HEK293 (cell line): ENCODE results near the gene CIAO1.
A peak's percentile ranks its signal among the peaks of the same experiment; 100 is the strongest.

Experiments
- BCL11A ChIP-seq: fragments of 450-650 bp; formaldehyde crosslinking; IDR thresholded peaks from 2 replicates; pipeline ENCODE4 v1.5.1; 2016; ENCODE audit warnings: low read depth, missing biosample characterization, missing genetic modification characterization
- EGR2 ChIP-seq: fragments of 450-650 bp; formaldehyde crosslinking; IDR thresholded peaks from 2 replicates; pipeline ENCODE4 v1.5.1; 2016; ENCODE audit warnings: low read depth, missing biosample characterization, missing genetic modification characterization
- GFI1B ChIP-seq: fragments of 450-650 bp; formaldehyde crosslinking; IDR thresholded peaks from 2 replicates; pipeline ENCODE4 v1.5.1; 2016; ENCODE audit warnings: missing biosample characterization, missing genetic modification characterization
- GLIS1 ChIP-seq: fragments of 450-650 bp; formaldehyde crosslinking; IDR thresholded peaks from 2 replicates; pipeline ENCODE4 v1.5.1; 2016; ENCODE audit warnings: missing biosample characterization, missing genetic modification characterization
- KLF17 ChIP-seq: fragments of 450-650 bp; formaldehyde crosslinking; IDR thresholded peaks from 2 replicates; pipeline ENCODE4 v1.5.1; 2016; ENCODE audit warnings: missing biosample characterization, missing genetic modification characterization
- KLF8 ChIP-seq: fragments of 450-650 bp; formaldehyde crosslinking; IDR thresholded peaks from 2 replicates; pipeline ENCODE4 v1.5.1; 2016; ENCODE audit warnings: missing biosample characterization, missing genetic modification characterization
- MZF1 ChIP-seq: fragments of 450-650 bp; formaldehyde crosslinking; IDR thresholded peaks from 2 replicates; pipeline ENCODE4 v1.5.1; 2017; ENCODE audit warnings: missing biosample characterization, missing genetic modification characterization, borderline replicate concordance
- SCRT1 ChIP-seq: fragments of 450-650 bp; formaldehyde crosslinking; IDR thresholded peaks from 2 replicates; pipeline ENCODE4 v1.5.1; 2016; ENCODE audit warnings: missing biosample characterization, missing genetic modification characterization, borderline replicate concordance
- SCRT2 ChIP-seq: fragments of 450-650 bp; formaldehyde crosslinking; IDR thresholded peaks from 2 replicates; pipeline ENCODE4 v1.5.1; 2016; ENCODE audit warnings: missing biosample characterization, missing genetic modification characterization
- SP2 ChIP-seq: fragments of 450-650 bp; formaldehyde crosslinking; IDR thresholded peaks from 2 replicates; pipeline ENCODE4 v1.5.1; 2016; ENCODE audit warnings: missing biosample characterization, missing genetic modification characterization
- SP3 ChIP-seq: fragments of 450-650 bp; formaldehyde crosslinking; IDR thresholded peaks from 2 replicates; pipeline ENCODE4 v1.5.1; 2016; ENCODE audit warnings: missing biosample characterization, missing genetic modification characterization
- SP7 ChIP-seq: fragments of 450-650 bp; formaldehyde crosslinking; IDR thresholded peaks from 2 replicates; pipeline ENCODE4 v1.5.1; 2016; ENCODE audit warnings: missing biosample characterization, missing genetic modification characterization
- TSHZ1 ChIP-seq: fragments of 450-650 bp; formaldehyde crosslinking; IDR thresholded peaks from 2 replicates; pipeline ENCODE4 v1.5.1; 2016; ENCODE audit warnings: missing biosample characterization, missing genetic modification characterization, borderline replicate concordance
- YY1 ChIP-seq: fragments of 450-650 bp; formaldehyde crosslinking; IDR thresholded peaks from 2 replicates; pipeline ENCODE4 v1.5.1; 2018; ENCODE audit warnings: missing biosample characterization, missing genetic modification characterization
- ZFHX2 ChIP-seq: fragments of 450-650 bp; formaldehyde crosslinking; conservative IDR thresholded peaks from 2 replicates; pipeline ENCODE4 v1.5.1; 2016; ENCODE audit warnings: missing biosample characterization, missing genetic modification characterization
- ZFP69B ChIP-seq: fragments of 450-650 bp; formaldehyde crosslinking; IDR thresholded peaks from 2 replicates; pipeline ENCODE4 v1.5.1; 2016; ENCODE audit warnings: missing biosample characterization, missing genetic modification characterization
- ZNF10 ChIP-seq: fragments of 450-650 bp; formaldehyde crosslinking; IDR thresholded peaks from 2 replicates; pipeline ENCODE4 v1.5.1; 2017; ENCODE audit warnings: missing biosample characterization, missing genetic modification characterization
- ZNF24 ChIP-seq: fragments of 450-650 bp; formaldehyde crosslinking; IDR thresholded peaks from 2 replicates; pipeline ENCODE4 v1.5.1; 2016; ENCODE audit warnings: missing biosample characterization, missing genetic modification characterization
- ZNF280D ChIP-seq: fragments of 450-650 bp; formaldehyde crosslinking; IDR thresholded peaks from 2 replicates; pipeline ENCODE4 v1.5.1; 2016; ENCODE audit warnings: missing biosample characterization, missing genetic modification characterization
- ZNF324 ChIP-seq: fragments of 450-650 bp; formaldehyde crosslinking; IDR thresholded peaks from 2 replicates; pipeline ENCODE4 v1.5.1; 2016; ENCODE audit warnings: missing biosample characterization, missing genetic modification characterization
- ZNF335 ChIP-seq: fragments of 450-650 bp; formaldehyde crosslinking; conservative IDR thresholded peaks from 2 replicates; pipeline ENCODE4 v1.5.1; 2016; ENCODE audit warnings: missing biosample characterization, missing genetic modification characterization
- ZNF366 ChIP-seq: fragments of 450-650 bp; formaldehyde crosslinking; conservative IDR thresholded peaks from 2 replicates; pipeline ENCODE4 v1.5.1; 2016; ENCODE audit warnings: missing biosample characterization, missing genetic modification characterization
- ZNF37A ChIP-seq: fragments of 450-650 bp; IDR thresholded peaks from 2 replicates; pipeline ENCODE4 v1.5.1; 2018; ENCODE audit warnings: missing biosample characterization, missing genetic modification characterization
- ZNF391 ChIP-seq: fragments of 450-650 bp; formaldehyde crosslinking; IDR thresholded peaks from 2 replicates; pipeline ENCODE4 v1.5.1; 2016; ENCODE audit warnings: low read depth, missing biosample characterization, missing genetic modification characterization, borderline replicate concordance
- ZNF404 ChIP-seq: fragments of 450-650 bp; formaldehyde crosslinking; IDR thresholded peaks from 2 replicates; pipeline ENCODE4 v1.5.1; 2017; ENCODE audit warnings: missing biosample characterization, missing genetic modification characterization
- ZNF521 ChIP-seq: fragments of 450-650 bp; formaldehyde crosslinking; IDR thresholded peaks from 2 replicates; pipeline ENCODE4 v1.5.1; 2017; ENCODE audit warnings: missing biosample characterization, mild to moderate bottlenecking, missing genetic modification characterization
- ZNF544 ChIP-seq: fragments of 450-650 bp; formaldehyde crosslinking; IDR thresholded peaks from 2 replicates; pipeline ENCODE4 v1.5.0; 2017; ENCODE audit warnings: missing biosample characterization, missing genetic modification characterization
- ZNF629 ChIP-seq: fragments of 450-650 bp; formaldehyde crosslinking; IDR thresholded peaks from 2 replicates; pipeline ENCODE4 v1.5.1; 2017; ENCODE audit warnings: missing biosample characterization, missing genetic modification characterization
- ZNF701 ChIP-seq: fragments of 450-650 bp; formaldehyde crosslinking; IDR thresholded peaks from 2 replicates; pipeline ENCODE4 v1.5.1; 2016; ENCODE audit warnings: missing biosample characterization, missing genetic modification characterization
- ZNF792 ChIP-seq: fragments of 450-650 bp; formaldehyde crosslinking; IDR thresholded peaks from 2 replicates; pipeline ENCODE4 v1.5.1; 2016; ENCODE audit warnings: missing biosample characterization, missing genetic modification characterization
- ZSCAN5A ChIP-seq: fragments of 450-650 bp; formaldehyde crosslinking; IDR thresholded peaks from 2 replicates; pipeline ENCODE4 v1.5.1; 2016; ENCODE audit warnings: missing biosample characterization, missing genetic modification characterization

Gene CIAO1

GRCh38 chr2:96260387-96261260, 5.4 kb upstream of the CIAO1 start (continued):
- TF ChIP-seq ZSCAN5A (tag by site-specific recombination): no peak
- TF ChIP-seq SCRT2 (tag by site-specific recombination): peak; percentile 98
- TF ChIP-seq ZNF335 (tag by site-specific recombination): peak; percentile 89
- TF ChIP-seq SP7 (tag by site-specific recombination): peak; percentile 88
- no peak for TF ChIP-seq ZNF37A (tag by site-specific recombination)
- 0 out of 2 replicates have a peak, but pooled peaks have one; percentile 56 for TF ChIP-seq ZNF24 (tag by site-specific recombination)
- no peak for TF ChIP-seq ZFP69B
- TF ChIP-seq ZNF629 (tag by site-specific recombination): peak; percentile 93
- TF ChIP-seq ZNF10: 0 out of 2 replicates have a peak, but pooled peaks have one; percentile 47
- TF ChIP-seq MZF1 (tag by site-specific recombination): peak; percentile 91; the same call in 1 of the 2 replicates
- peak; percentile 14; the same call in 1 of the 2 replicates for TF ChIP-seq EGR2
- no peak for TF ChIP-seq ZNF521 (tag by site-specific recombination)
- TF ChIP-seq ZNF792 (tag by site-specific recombination): no peak
- 0 out of 2 replicates have a peak, but pooled peaks have one; percentile 42 for TF ChIP-seq BCL11A
- no peak for TF ChIP-seq ZNF280D (tag by site-specific recombination)
- TF ChIP-seq YY1 (tag by site-specific recombination): no peak
- no peak for TF ChIP-seq ZNF391
- TF ChIP-seq SP2 (tag by site-specific recombination): peak; percentile 60
- TF ChIP-seq TSHZ1 (tag by site-specific recombination): 0 out of 2 replicates have a peak, but pooled peaks have one; percentile 45
- TF ChIP-seq ZNF544 (tag by site-specific recombination): no peak
- peak; percentile 75 for TF ChIP-seq ZNF366 (tag by site-specific recombination)
- TF ChIP-seq KLF8 (tag by site-specific recombination): 0 out of 2 replicates have a peak, but pooled peaks have one; percentile 32
- TF ChIP-seq ZNF701 (tag by site-specific recombination): no peak
- peak; percentile 63 for TF ChIP-seq SCRT1 (tag by site-specific recombination)
- TF ChIP-seq GFI1B (tag by site-specific recombination): no peak
- 0 out of 2 replicates have a peak, but pooled peaks have one; percentile 10 for TF ChIP-seq ZFHX2 (tag by site-specific recombination)
- no peak for TF ChIP-seq ZNF324 (tag by site-specific recombination)
- TF ChIP-seq SP3 (tag by site-specific recombination): peak; percentile 34
- TF ChIP-seq KLF17 (tag by site-specific recombination): 0 out of 2 replicates have a peak, but pooled peaks have one; percentile 50
- no peak for TF ChIP-seq ZNF404
- TF ChIP-seq GLIS1: no peak
